Mammary epithelial cell (primary cell): ENCODE measurements around the gene MEOX2.

Experiments used
- EZH2 ChIP-seq: IDR thresholded peaks from 2 replicates; pipeline ENCODE4 v1.6.1; 2012; ENCODE audit warnings: low read length, inconsistent platforms, borderline replicate concordance
- TF ChIP-seq, protein P1 (sequence below), 2 donors: IDR thresholded peaks in 1 of 2; conservative IDR thresholded peaks in 1 of 2; 2 replicates each; pipeline ENCODE4 v1.5.1; 2011 to 2012; ENCODE audit warnings: inconsistent platforms in 2 of 2, low read length in 2 of 2, mild to moderate bottlenecking in 2 of 2, control low read depth in 1 of 2, low read depth in 1 of 2; ENCODE audit not compliant: insufficient read depth in 1 of 2; ENCODE audit errors: extremely low read depth in 1 of 2

DNA sequence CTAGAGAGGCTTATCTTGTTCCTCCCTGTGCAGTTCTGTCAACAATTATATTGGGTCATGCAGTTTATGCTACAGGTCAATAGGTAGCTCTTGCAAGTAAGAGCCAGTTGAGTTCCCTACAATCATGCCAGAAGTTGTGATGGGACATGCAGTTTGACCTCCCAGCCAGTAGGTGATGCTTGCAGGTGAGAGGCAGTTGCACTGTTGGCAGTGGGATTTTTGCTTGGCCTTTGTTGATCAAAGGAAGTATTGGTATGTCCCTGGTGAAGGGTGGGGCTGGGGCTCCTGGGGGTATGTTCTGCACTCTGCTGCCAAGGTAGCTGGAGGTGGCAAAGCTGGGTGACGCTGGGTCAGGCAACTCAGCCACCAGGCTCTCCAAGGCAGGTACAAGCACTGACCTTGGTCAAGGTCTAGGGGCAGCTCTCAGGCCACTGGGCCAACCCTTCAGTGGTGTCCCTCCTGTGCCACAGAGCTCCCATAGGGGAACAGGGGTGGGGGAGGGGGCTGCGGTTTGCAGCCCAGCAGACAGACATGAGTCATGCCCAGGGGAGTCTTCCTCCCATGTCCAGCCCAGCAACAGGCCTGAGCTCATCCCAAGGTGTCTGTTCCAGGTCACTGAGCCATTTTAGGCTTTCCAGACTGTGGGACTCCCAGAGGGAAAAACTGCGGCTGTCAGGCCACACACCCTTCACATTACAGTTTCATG lies 43.3 kb downstream of the MEOX2 start:
- TF ChIP-seq, protein P1, sequence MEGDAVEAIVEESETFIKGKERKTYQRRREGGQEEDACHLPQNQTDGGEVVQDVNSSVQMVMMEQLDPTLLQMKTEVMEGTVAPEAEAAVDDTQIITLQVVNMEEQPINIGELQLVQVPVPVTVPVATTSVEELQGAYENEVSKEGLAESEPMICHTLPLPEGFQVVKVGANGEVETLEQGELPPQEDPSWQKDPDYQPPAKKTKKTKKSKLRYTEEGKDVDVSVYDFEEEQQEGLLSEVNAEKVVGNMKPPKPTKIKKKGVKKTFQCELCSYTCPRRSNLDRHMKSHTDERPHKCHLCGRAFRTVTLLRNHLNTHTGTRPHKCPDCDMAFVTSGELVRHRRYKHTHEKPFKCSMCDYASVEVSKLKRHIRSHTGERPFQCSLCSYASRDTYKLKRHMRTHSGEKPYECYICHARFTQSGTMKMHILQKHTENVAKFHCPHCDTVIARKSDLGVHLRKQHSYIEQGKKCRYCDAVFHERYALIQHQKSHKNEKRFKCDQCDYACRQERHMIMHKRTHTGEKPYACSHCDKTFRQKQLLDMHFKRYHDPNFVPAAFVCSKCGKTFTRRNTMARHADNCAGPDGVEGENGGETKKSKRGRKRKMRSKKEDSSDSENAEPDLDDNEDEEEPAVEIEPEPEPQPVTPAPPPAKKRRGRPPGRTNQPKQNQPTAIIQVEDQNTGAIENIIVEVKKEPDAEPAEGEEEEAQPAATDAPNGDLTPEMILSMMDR (conservative IDR thresholded peaks at IDR 0.05 in 1 of 2, IDR thresholded peaks at IDR 0.05 in 1 of 2; ENCODE audit: extremely low read depth in 1 of 2, insufficient read depth in 1 of 2, low read depth in 1 of 2, low read length in 2 of 2): no peak
- TF ChIP-seq EZH2: no peak
